ENCODE data around the gene KANSL1. TPM values are rescaled to one million over a fixed set of nuclear protein-coding genes. Genes with fewer than 3 reads are reported as not detected.

Gene KANSL1
- total and polyA plus RNA-seq, 3 experiments from 2014 or later = 20.9 to 70.7 (median 69.2) TPM

DNA sequence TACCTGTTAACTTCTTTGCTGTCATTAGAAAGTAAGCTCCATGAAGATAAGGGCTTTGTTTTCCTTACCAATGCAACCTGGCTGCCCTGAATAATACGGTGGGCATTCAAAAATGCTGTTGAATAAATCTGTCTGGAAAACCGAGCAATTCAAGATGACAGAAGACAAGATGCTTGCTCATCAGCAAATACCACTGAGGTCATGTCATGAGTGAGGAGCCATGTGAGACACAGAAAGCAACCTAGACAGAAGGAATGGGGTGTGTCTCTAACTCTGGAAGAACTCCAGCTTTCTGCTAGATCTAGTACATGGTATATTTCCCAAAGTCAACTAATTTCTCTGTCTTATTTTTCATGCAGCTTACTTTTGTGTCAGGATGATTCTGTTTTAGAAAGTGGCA is 130.0 kb downstream of the KANSL1 start:
- POLR2A ChIA-PET = no interaction called here
- peaks cover 35% of the 10 kb centered on the region for H3K36me3 ChIP-seq (ENCODE audit: insufficient read depth, low read length)

DNA sequence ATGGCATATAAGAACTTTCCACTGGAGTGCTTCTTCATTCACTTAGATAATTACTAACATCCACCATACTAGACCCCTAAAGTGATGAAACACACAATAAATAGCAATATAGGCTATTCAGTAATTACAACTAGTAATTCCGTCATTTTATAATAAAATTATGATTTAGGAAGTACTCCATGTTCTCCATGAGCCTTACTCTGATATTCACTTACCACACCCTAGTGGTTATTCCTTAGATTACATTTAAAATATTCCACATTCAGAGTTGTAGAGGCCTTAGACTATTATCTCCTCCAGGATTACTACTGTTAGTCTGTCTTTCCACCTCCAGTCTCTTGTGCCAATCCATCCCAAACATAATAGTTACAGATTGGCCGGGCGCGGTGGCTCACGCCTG is 131.8 kb downstream of the KANSL1 start:
- no peaks in the 10 kb centered on the region for H3K4me1 ChIP-seq (ENCODE audit: insufficient read depth, low read length)
- CTCF ChIA-PET = interaction anchor here (1.2 kb wide), 1 partner anchor 19 kb away, joined by 4 read pairs; no protein-coding TSS in a partner anchor

More for the DNA sequence above, 130.0 kb downstream of the KANSL1 start:
- Histone ChIP-seq H3K4me1 (ENCODE audit: insufficient read depth, low read length) (no peaks in the 10 kb centered on the region), H3K4me3 (ENCODE audit: low read length) (no peak overlapping the region), H3K27me3 (ENCODE audit: insufficient read depth, low read length, poor library complexity, severe bottlenecking) (no peaks in the 10 kb centered on the region), H3K27ac (ENCODE audit: low read depth, low read length) (no peak overlapping the region), H3K9me3 (ENCODE audit: low read length) (no peaks in the 10 kb centered on the region)
- Mint-ChIP-seq H3K9me3 (no peaks in the 10 kb centered on the region), H3K27ac (peak overlapping the region in 2 of 8 donors; percentile 23 to 51), H3K4me1 (peaks cover 17 to 48% (median 37%) of the 10 kb centered on the region in 3 donors), H3K36me3 (peaks cover 0 to 82% (median 12%) of the 10 kb centered on the region in 3 donors), H3K27me3 (no peaks in the 10 kb centered on the region), H3K4me3 (no peak overlapping the region)
- DNase-seq = no peak
- CTCF ChIA-PET = no interaction called here

DNA sequence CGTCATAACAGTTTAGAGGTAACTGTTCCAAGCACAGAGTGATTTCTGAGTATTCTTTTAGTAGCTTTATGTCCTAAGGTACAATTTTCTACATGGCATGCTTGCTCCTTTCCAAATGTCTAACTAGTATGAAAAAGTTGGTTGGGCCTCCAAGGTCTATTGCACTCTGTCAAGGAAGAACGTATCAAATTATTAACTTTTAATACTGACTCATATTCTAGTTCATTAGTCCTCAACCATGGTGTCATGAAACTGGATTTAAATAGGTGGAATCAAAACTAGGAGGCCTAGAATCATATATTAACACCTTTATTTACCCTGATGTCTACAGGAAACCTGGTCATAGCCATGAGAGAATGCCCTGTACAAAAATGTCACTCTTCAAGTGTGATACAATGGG is 132.8 kb downstream of the KANSL1 start:
- ChIA-PET POLR2A (no interaction called here), CTCF (interaction anchor here (2.7 kb wide), 1 partner anchor 152 kb away, joined by 14 read pairs; no protein-coding TSS in a partner anchor)
- H3K9me3 Mint-ChIP-seq = no peaks in the 10 kb centered on the region
- peaks cover 27 to 57% (median 43%) of the 10 kb centered on the region in 3 donors for H3K4me1 Mint-ChIP-seq
- H3K27me3 Mint-ChIP-seq = no peaks in the 10 kb centered on the region
- peaks cover 0 to 74% (median 4%) of the 10 kb centered on the region in 3 donors for H3K36me3 Mint-ChIP-seq
- no peak overlapping the region for H3K4me3 Mint-ChIP-seq
- peak overlapping the region in 1 of 8 donors; percentile 20 for H3K27ac Mint-ChIP-seq
- no peaks in the 10 kb centered on the region for H3K27me3 ChIP-seq (ENCODE audit: insufficient read depth, low read length, poor library complexity, severe bottlenecking)
- no peak for DNase-seq
- no peaks in the 10 kb centered on the region for H3K9me3 ChIP-seq (ENCODE audit: low read length)
- peaks cover 12% of the 10 kb centered on the region for H3K36me3 ChIP-seq (ENCODE audit: insufficient read depth, low read length)
- no peak overlapping the region for H3K4me3 ChIP-seq (ENCODE audit: low read length)
- no peaks in the 10 kb centered on the region for H3K4me1 ChIP-seq (ENCODE audit: insufficient read depth, low read length)
- no peak overlapping the region for H3K27ac ChIP-seq (ENCODE audit: low read depth, low read length)

More for the DNA sequence above, 131.8 kb downstream of the KANSL1 start:
- Mint-ChIP-seq H3K36me3 (peaks cover 0 to 80% (median 8%) of the 10 kb centered on the region in 3 donors), H3K27me3 (no peaks in the 10 kb centered on the region), H3K4me1 (peaks cover 26 to 55% (median 46%) of the 10 kb centered on the region in 3 donors), H3K27ac (peak overlapping the region in 1 of 8 donors; percentile 11), H3K4me3 (no peak overlapping the region), H3K9me3 (no peaks in the 10 kb centered on the region)
- POLR2A ChIA-PET = no interaction called here
- Histone ChIP-seq H3K27me3 (ENCODE audit: insufficient read depth, low read length, poor library complexity, severe bottlenecking) (no peaks in the 10 kb centered on the region), H3K36me3 (ENCODE audit: insufficient read depth, low read length) (peaks cover 22% of the 10 kb centered on the region), H3K4me3 (ENCODE audit: low read length) (no peak overlapping the region), H3K9me3 (ENCODE audit: low read length) (no peaks in the 10 kb centered on the region), H3K27ac (ENCODE audit: low read depth, low read length) (no peak overlapping the region)
- no peak for DNase-seq

DNA sequence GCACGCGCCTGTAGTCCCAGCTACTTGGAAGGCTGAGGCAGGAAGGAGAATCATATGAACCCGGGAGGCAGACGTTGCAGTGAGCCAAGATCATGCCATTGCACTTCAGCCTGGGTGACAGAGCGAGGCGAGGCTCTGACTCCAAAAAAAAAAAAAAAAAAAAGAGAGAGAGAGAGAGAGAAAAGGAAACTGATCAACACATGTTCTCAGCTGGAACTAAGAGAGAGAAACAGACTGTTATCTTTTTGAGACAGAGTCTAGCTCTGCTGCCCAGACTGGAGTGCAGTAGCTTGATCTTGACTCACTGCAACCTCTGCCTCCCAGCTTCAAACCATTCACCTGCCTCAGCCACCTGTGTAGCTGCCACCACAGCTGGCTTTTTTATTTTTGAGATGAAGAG is 133.7 kb downstream of the KANSL1 start:
- H3K27me3 Mint-ChIP-seq = no peaks in the 10 kb centered on the region
- H3K9me3 ChIP-seq (ENCODE audit: low read length) = no peaks in the 10 kb centered on the region
- no peak overlapping the region for H3K4me3 ChIP-seq (ENCODE audit: low read length)
- H3K9me3 Mint-ChIP-seq = no peaks in the 10 kb centered on the region
- peaks cover under 1 to 69% (median 5%) of the 10 kb centered on the region in 3 donors for H3K36me3 Mint-ChIP-seq
- H3K4me1 Mint-ChIP-seq = peaks cover 28 to 57% (median 43%) of the 10 kb centered on the region in 3 donors
- peaks cover 6% of the 10 kb centered on the region for H3K36me3 ChIP-seq (ENCODE audit: insufficient read depth, low read length)
- H3K4me1 ChIP-seq (ENCODE audit: insufficient read depth, low read length) = no peaks in the 10 kb centered on the region
- DNase-seq = no peak
- ChIA-PET CTCF (interaction anchor here (1.1 to 2.7 kb wide), 5 partner anchors 8 to 153 kb away, joined by 3 to 14 read pairs (median 4); no protein-coding TSS in a partner anchor), POLR2A (interaction anchor here (0.6 kb wide), 2 partner anchors 96 to 111 kb away, joined by 6 read pairs; no protein-coding TSS in a partner anchor)
- no peaks in the 10 kb centered on the region for H3K27me3 ChIP-seq (ENCODE audit: insufficient read depth, low read length, poor library complexity, severe bottlenecking)
- peak overlapping the region in 1 of 7 donors; percentile 65 for H3K4me3 Mint-ChIP-seq
- no peak overlapping the region for H3K27ac ChIP-seq (ENCODE audit: low read depth, low read length)
- peak overlapping the region in 3 of 8 donors; percentile 50 to 92 (median 75) for H3K27ac Mint-ChIP-seq

DNA sequence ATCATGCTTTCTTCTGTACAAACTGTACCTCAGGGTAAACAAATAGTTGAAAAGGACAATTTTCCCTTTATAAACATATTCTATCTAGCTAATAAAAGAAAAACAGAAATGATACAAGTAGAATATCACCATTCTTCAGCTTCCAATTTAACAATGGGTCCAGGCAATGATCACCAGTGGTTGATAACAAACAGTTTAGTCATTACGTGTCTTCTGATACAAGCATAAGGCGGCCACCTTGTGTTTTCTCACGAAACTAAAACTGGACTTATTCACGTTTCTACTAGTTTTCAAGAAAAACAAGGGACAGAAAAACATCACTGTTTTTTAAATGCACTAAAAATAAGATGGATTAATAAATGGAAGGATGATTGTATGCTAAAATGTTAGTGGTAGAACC is 135.9 kb downstream of the KANSL1 start:
- Histone ChIP-seq H3K4me3 (ENCODE audit: low read length) (no peak overlapping the region), H3K27me3 (ENCODE audit: insufficient read depth, low read length, poor library complexity, severe bottlenecking) (no peaks in the 10 kb centered on the region), H3K27ac (ENCODE audit: low read depth, low read length) (no peak overlapping the region), H3K4me1 (ENCODE audit: insufficient read depth, low read length) (no peaks in the 10 kb centered on the region), H3K9me3 (ENCODE audit: low read length) (no peaks in the 10 kb centered on the region), H3K36me3 (ENCODE audit: insufficient read depth, low read length) (no peaks in the 10 kb centered on the region)
- no peak for DNase-seq
- no peaks in the 10 kb centered on the region for H3K27me3 Mint-ChIP-seq
- peaks cover 4 to 63% (median 6%) of the 10 kb centered on the region in 3 donors for H3K36me3 Mint-ChIP-seq
- POLR2A ChIA-PET = interaction anchor here (1.0 kb wide), 1 partner anchor 136 kb away, joined by 4 read pairs; the partner anchor contains the start of gene KANSL1
- H3K27ac Mint-ChIP-seq = peak overlapping the region in 5 of 8 donors; percentile 3 to 59 (median 32)
- peaks cover 33 to 59% (median 51%) of the 10 kb centered on the region in 3 donors for H3K4me1 Mint-ChIP-seq
- H3K4me3 Mint-ChIP-seq = no peak overlapping the region
- CTCF ChIA-PET = interaction anchor here (1.1 to 2.2 kb wide), 7 partner anchors 12 to 153 kb away, joined by 3 to 7 read pairs (median 3); partner anchors contain the start of gene KANSL1
- no peaks in the 10 kb centered on the region for H3K9me3 Mint-ChIP-seq

DNA sequence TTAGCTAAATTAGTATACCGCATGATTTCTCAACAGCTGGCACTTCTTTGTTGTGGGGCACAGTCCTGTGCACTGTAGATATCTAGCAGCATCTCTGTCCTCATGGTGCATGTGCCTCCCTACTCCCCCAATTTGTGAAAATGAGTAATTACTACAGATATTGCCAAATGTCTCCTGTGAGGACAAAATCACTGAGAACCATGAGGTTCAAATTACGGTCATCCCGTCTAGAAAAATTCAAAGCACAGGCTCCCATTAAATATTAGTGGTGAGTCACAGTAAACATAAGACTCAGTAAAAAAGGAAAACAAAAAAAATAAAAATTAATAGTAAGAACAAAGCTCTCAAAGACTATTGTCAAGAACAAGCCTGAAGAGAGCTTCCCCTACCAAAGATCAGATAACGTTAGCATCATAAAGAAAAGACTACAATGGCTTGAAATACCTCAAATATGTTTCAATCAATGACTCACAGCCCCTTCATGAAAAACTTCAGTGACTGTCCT is 136.4 kb downstream of the KANSL1 start:
- Mint-ChIP-seq H3K27ac (peak overlapping the region in 7 of 8 donors; percentile 0 to 81 (median 57)), H3K9me3 (no peaks in the 10 kb centered on the region), H3K27me3 (no peaks in the 10 kb centered on the region), H3K4me3 (peak overlapping the region in 1 of 7 donors; percentile 6), H3K36me3 (peaks cover 4 to 64% (median 5%) of the 10 kb centered on the region in 3 donors), H3K4me1 (peaks cover 38 to 61% (median 52%) of the 10 kb centered on the region in 3 donors)
- ChIA-PET POLR2A (no interaction called here), CTCF (interaction anchor here (1.1 to 2.2 kb wide), 6 partner anchors 11 to 153 kb away, joined by 3 to 7 read pairs (median 4); partner anchors contain the start of gene KANSL1)
- no peak overlapping the region for H3K27ac ChIP-seq (ENCODE audit: low read depth, low read length)
- H3K36me3 ChIP-seq (ENCODE audit: insufficient read depth, low read length) = no peaks in the 10 kb centered on the region
- no peak for DNase-seq
- no peaks in the 10 kb centered on the region for H3K9me3 ChIP-seq (ENCODE audit: low read length)
- no peaks in the 10 kb centered on the region for H3K27me3 ChIP-seq (ENCODE audit: insufficient read depth, low read length, poor library complexity, severe bottlenecking)
- H3K4me3 ChIP-seq (ENCODE audit: low read length) = no peak overlapping the region
- no peaks in the 10 kb centered on the region for H3K4me1 ChIP-seq (ENCODE audit: insufficient read depth, low read length)

DNA sequence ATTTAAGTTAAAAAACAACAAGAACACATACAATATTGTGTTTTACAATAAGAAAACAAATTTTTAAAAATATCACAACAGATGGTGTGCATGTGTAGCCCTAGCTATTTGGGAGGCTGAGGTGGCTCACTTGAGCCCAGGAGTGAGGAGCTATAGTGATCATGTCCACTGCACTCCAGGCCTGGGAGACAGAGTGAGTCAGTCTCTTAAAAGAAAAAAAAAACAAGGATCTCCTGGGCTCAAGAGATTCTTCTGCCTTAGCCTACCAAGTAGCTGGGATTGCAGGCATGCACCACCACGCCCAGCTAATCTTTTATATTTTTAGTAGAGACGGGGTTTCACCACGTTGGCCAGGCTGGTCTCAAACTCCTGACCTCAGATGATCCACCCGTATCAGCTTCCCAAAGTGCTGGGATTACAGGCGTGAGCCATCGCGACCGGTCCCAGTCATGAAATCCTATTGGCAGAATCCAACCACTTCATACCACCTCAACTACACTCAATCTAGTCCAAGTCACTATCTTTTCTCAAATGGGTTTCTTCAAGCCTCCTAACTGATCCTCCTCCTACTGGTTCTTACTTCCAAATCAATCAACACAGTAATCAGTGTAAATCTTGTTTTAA is 139.2 kb downstream of the KANSL1 start:
- Mint-ChIP-seq H3K27me3 (peaks cover 0 to 2% of the 10 kb centered on the region in 2 donors), H3K4me3 (peak overlapping the region in 1 of 7 donors; percentile 28), H3K4me1 (peaks cover 38 to 57% (median 49%) of the 10 kb centered on the region in 3 donors), H3K36me3 (peaks cover 4 to 71% (median 10%) of the 10 kb centered on the region in 3 donors), H3K27ac (peak overlapping the region in 6 of 8 donors; percentile 5 to 81 (median 54)), H3K9me3 (no peaks in the 10 kb centered on the region)
- H3K36me3 ChIP-seq (ENCODE audit: insufficient read depth, low read length) = peaks cover 24% of the 10 kb centered on the region
- DNase-seq = no peak
- H3K27me3 ChIP-seq (ENCODE audit: insufficient read depth, low read length, poor library complexity, severe bottlenecking) = no peaks in the 10 kb centered on the region
- CTCF ChIA-PET = interaction anchor here (1.3 to 1.5 kb wide), 2 partner anchors 9 to 52 kb away, joined by 5 to 7 read pairs; no protein-coding TSS in a partner anchor
- H3K4me1 ChIP-seq (ENCODE audit: insufficient read depth, low read length) = no peaks in the 10 kb centered on the region
- H3K4me3 ChIP-seq (ENCODE audit: low read length) = no peak overlapping the region
- no peaks in the 10 kb centered on the region for H3K9me3 ChIP-seq (ENCODE audit: low read length)
- POLR2A ChIA-PET = no interaction called here
- H3K27ac ChIP-seq (ENCODE audit: low read depth, low read length) = no peak overlapping the region

DNA sequence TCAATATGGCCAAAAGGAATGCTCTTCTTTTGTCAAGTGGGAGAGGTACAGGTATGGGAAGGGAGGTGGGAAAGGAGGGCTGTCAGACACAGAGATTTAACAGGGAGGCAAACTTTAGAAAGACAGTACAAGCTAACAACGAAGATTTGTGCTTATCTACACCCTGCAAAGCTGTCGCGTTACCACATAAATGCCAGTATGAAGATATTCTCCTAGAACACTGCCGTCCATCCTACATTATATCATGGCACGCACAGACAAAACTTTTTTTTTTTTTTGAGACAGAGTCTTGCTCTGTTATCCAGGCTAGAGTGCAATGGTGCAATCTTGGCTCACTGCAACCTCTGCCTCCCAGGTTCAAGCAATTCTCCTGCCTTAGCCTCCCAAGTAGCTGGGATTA is 143.6 kb downstream of the KANSL1 start:
- H3K27me3 ChIP-seq (ENCODE audit: insufficient read depth, low read length, poor library complexity, severe bottlenecking) = no peaks in the 10 kb centered on the region
- Mint-ChIP-seq H3K4me1 (peaks cover 31 to 43% (median 37%) of the 10 kb centered on the region in 3 donors), H3K9me3 (no peaks in the 10 kb centered on the region), H3K4me3 (no peak overlapping the region), H3K27me3 (peaks cover 0 to 2% of the 10 kb centered on the region in 2 donors), H3K36me3 (peaks cover 4 to 78% (median 11%) of the 10 kb centered on the region in 3 donors), H3K27ac (peak overlapping the region in 3 of 8 donors; percentile 17 to 55 (median 45))
- H3K27ac ChIP-seq (ENCODE audit: low read depth, low read length) = no peak overlapping the region
- H3K4me3 ChIP-seq (ENCODE audit: low read length) = no peak overlapping the region
- H3K36me3 ChIP-seq (ENCODE audit: insufficient read depth, low read length) = peaks cover 27% of the 10 kb centered on the region
- no peaks in the 10 kb centered on the region for H3K9me3 ChIP-seq (ENCODE audit: low read length)
- POLR2A ChIA-PET = no interaction called here
- CTCF ChIA-PET = interaction anchor here (3.3 kb wide), 1 partner anchor 163 kb away, joined by 11 read pairs; no protein-coding TSS in a partner anchor
- no peak for DNase-seq
- no peaks in the 10 kb centered on the region for H3K4me1 ChIP-seq (ENCODE audit: insufficient read depth, low read length)

Data from CD8-positive, alpha-beta memory T cell (primary cell).